Common myeloid progenitor, CD34-positive (primary cell): ENCODE data around the gene EPHB4.
"Not testable (repeated sequence)": the region's sequence is repeated elsewhere in the genome, so short reads cannot be mapped to it uniquely, and the experiment has no call there.

Source experiments
- CTCF ChIA-PET: fragments of 350-600 bp; sonication (Branson Sonifier 250); formaldehyde crosslinking; loops from one replicate; lab custom pipeline; 2021; ENCODE audit warnings: antibody characterized with exemption; lab: Charles Lee
- POLR2A ChIA-PET: fragments of 350-600 bp; sonication (Branson Sonifier 250); formaldehyde crosslinking; loops from one replicate; lab custom pipeline; 2021; ENCODE audit warnings: antibody characterized with exemption; lab: Charles Lee
- DNase-seq, 3 donors: peaks; one replicate each; pipeline versions ENCODE4 v3.0.0 to v3.0.0-alpha.2; 2013
- H3K27ac ChIP-seq, 2 experiments: 1 replicate in 1 of 2; 2 replicates in 1 of 2; pipeline ENCODE4 v1.7.0; 2013; ENCODE audit warnings: inconsistent platforms in 2 of 2, low read length in 2 of 2, mild to moderate bottlenecking in 2 of 2, low read depth in 1 of 2, moderate library complexity in 1 of 2; ENCODE audit not compliant: severe bottlenecking in 2 of 2, insufficient read depth in 1 of 2, poor library complexity in 1 of 2
- H3K27me3 ChIP-seq, 5 experiments: replicated peaks in 2 of 5; 1 replicate in 3 of 5; 2 replicates in 2 of 5; pipeline versions ENCODE4 v1.6.1 to v1.7.0; 2013; ENCODE audit warnings: low read length in 4 of 5, mild to moderate bottlenecking in 2 of 5, moderate library complexity in 2 of 5, inconsistent platforms in 1 of 5; ENCODE audit not compliant: insufficient read depth in 5 of 5, control insufficient read depth in 4 of 5
- H3K36me3 ChIP-seq, 4 experiments: 1 replicate in 2 of 4; 2 replicates in 2 of 4; pipeline versions ENCODE4 v1.6.1 to v1.7.0; 2013; ENCODE audit warnings: low read length in 3 of 4, control low read depth in 1 of 4, mild to moderate bottlenecking in 1 of 4; ENCODE audit not compliant: control insufficient read depth in 4 of 4, insufficient read depth in 4 of 4
- H3K4me1 ChIP-seq, 4 experiments: 1 replicate in 3 of 4; 2 replicates in 1 of 4; pipeline versions ENCODE4 v1.6.1 to v1.7.1; 2013; ENCODE audit warnings: low read length in 3 of 4, mild to moderate bottlenecking in 3 of 4, control low read depth in 1 of 4, inconsistent platforms in 1 of 4, moderate library complexity in 1 of 4; ENCODE audit not compliant: control insufficient read depth in 4 of 4, insufficient read depth in 4 of 4; ENCODE audit errors: control extremely low read depth in 1 of 4
- H3K4me3 ChIP-seq, 7 experiments: 1 replicate in 4 of 7; 2 replicates in 3 of 7; pipeline versions ENCODE4 v1.5.1 to v1.7.0; 2013; ENCODE audit warnings: mild to moderate bottlenecking in 7 of 7, low read length in 6 of 7, moderate library complexity in 6 of 7, inconsistent platforms in 2 of 7, low read depth in 2 of 7, control low read depth in 1 of 7; ENCODE audit not compliant: insufficient read depth in 4 of 7, control insufficient read depth in 1 of 7; ENCODE audit errors: extremely low read depth in 1 of 7
- H3K9me3 ChIP-seq, 5 experiments: 1 replicate in 4 of 5; 2 replicates in 1 of 5; pipeline versions ENCODE4 v1.6.1 to v1.7.1; 2013; ENCODE audit warnings: low read length in 4 of 5, mild to moderate bottlenecking in 2 of 5, inconsistent platforms in 1 of 5, low read depth in 1 of 5, moderate library complexity in 1 of 5; ENCODE audit not compliant: control insufficient read depth in 4 of 5, insufficient read depth in 2 of 5; ENCODE audit errors: control extremely low read depth in 1 of 5
- WGBS: methylation state at CpG from one replicate; pipeline ENCODE4 v1.1.5; 2013; ENCODE audit not compliant: insufficient coverage; 5-methylcytosine and 5-hydroxymethylcytosine counted together

Gene EPHB4

DNA sequence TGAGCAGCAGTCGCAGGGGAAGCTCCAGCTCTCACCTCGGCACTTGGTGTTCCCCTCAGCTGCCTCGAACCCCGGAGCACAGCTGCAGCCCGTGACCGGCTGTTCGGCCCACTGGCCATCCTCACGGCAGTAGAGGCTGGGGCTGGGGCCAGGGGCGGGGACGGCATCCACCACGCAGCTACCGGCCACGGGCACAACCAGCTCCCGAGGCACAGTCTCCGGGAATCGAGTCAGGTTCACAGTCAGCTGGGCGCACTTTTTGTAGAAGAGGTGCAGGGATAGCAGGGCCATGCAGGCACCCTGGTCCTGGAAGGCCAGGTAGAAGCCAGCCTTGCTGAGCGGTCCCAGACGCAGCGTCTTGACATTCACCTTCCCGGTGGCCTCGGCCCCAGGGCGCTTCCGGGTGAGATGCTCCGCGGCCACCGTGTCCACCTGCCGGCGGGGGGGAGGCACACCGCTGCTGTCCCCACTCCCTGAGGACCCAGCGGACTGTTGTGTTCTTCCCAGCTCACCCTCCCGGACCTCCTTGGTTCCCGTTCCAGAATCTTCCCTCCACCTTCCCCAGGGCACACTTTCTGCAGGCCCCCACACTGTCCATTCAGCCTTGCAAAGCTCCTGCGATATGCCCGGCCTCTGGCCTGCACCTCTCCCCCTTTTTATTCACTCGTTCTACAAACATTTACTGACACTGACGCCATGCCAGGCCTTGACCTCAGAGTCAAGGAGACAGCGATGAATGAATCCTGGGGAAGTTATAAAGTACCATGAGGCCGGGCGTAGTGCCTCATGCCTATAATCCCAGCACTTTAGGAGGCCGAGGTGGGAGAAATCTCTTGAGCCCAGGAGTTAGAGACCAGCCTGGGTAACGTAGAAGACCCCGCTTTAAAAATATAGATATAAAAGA, 4.8 kb downstream of the EPHB4 start:
- WGBS = 99% methylated on average over 39 of the region's 43 CpGs

GRCh38 chr7:100819586-100819985, 7.7 kb downstream of the EPHB4 start:
- Histone ChIP-seq H3K27ac (no peak overlapping the region), H3K4me3 (no peak overlapping the region), H3K9me3 (no peaks in the 10 kb centered on the region), H3K4me1 (no peaks in the 10 kb centered on the region), H3K27me3 (no peaks in the 10 kb centered on the region), H3K36me3 (peaks cover 0 to 25% (median 8%) of the 10 kb centered on the region in 4 experiments)
- WGBS = 98% methylated on average over 20 of the region's 23 CpGs
- CTCF ChIA-PET = no interaction called here
- POLR2A ChIA-PET = interaction anchor here (0.8 kb wide), 1 partner anchor 91 kb away, joined by 4 read pairs; no protein-coding TSS in a partner anchor
- DNase-seq = no peak

More for the DNA sequence above, 4.8 kb downstream of the EPHB4 start:
- peaks cover 0 to 5% (median 0%) of the 10 kb centered on the region in 5 experiments for H3K27me3 ChIP-seq
- H3K4me1 ChIP-seq = peaks cover 0 to 19% (median 15%) of the 10 kb centered on the region in 4 experiments
- no peak overlapping the region for H3K27ac ChIP-seq
- ChIA-PET POLR2A (interaction anchor here (0.6 kb wide), 2 partner anchors 11 to 29 kb away, joined by 3 to 5 read pairs; no protein-coding TSS in a partner anchor), CTCF (interaction anchor here (0.9 to 13.2 kb wide), 3 partner anchors 9 to 19 kb away, joined by 3 to 108 read pairs (median 3); no protein-coding TSS in a partner anchor)
- no peaks in the 10 kb centered on the region for H3K9me3 ChIP-seq
- H3K36me3 ChIP-seq = peaks cover 0 to 15% (median 5%) of the 10 kb centered on the region in 4 experiments
- DNase-seq = no peak
- H3K4me3 ChIP-seq = no peak overlapping the region

- ChIA-PET POLR2A (interaction anchor here (0.8 kb wide), 1 partner anchor 91 kb away, joined by 4 read pairs; no protein-coding TSS in a partner anchor), CTCF (interaction anchor here (1.2 to 2.2 kb wide), 4 partner anchors 13 to 33 kb away, joined by 3 to 9 read pairs (median 5); no protein-coding TSS in a partner anchor)
- Histone ChIP-seq H3K27me3 (no peaks in the 10 kb centered on the region), H3K27ac (no peak overlapping the region), H3K9me3 (no peaks in the 10 kb centered on the region), H3K4me1 (peaks cover 0 to 3% (median 0%) of the 10 kb centered on the region in 4 experiments), H3K36me3 (peaks cover 0 to 27% (median 9%) of the 10 kb centered on the region in 4 experiments), H3K4me3 (no peak overlapping the region)
- 97% methylated on average over 6 of the region's 6 CpGs for WGBS
- no peak for DNase-seq
Observed at GRCh38 chr7:100818825-100819224, 8.5 kb downstream of the EPHB4 start.

GRCh38 chr7:100818366-100818765, 9.0 kb downstream of the EPHB4 start:
- Histone ChIP-seq H3K36me3 (peaks cover 0 to 27% (median 9%) of the 10 kb centered on the region in 4 experiments), H3K27ac (no peak overlapping the region), H3K27me3 (no peaks in the 10 kb centered on the region), H3K4me1 (peaks cover 0 to 7% (median 0%) of the 10 kb centered on the region in 4 experiments), H3K9me3 (no peaks in the 10 kb centered on the region), H3K4me3 (no peak overlapping the region)
- DNase-seq = no peak
- ChIA-PET CTCF (interaction anchor here (1.2 to 2.2 kb wide), 4 partner anchors 12 to 34 kb away, joined by 3 to 9 read pairs (median 5); no protein-coding TSS in a partner anchor), POLR2A (no interaction called here)
- 100% methylated on average over 9 of the region's 9 CpGs for WGBS

- Histone ChIP-seq H3K36me3 (peaks cover 0 to 26% (median 11%) of the 10 kb centered on the region in 4 experiments), H3K9me3 (no peaks in the 10 kb centered on the region), H3K27ac (no peak overlapping the region), H3K4me1 (peaks cover 0 to 7% (median 0%) of the 10 kb centered on the region in 4 experiments), H3K27me3 (no peaks in the 10 kb centered on the region), H3K4me3 (no peak overlapping the region)
- ChIA-PET POLR2A (interaction anchor here (0.6 kb wide), 1 partner anchor 48 kb away, joined by 3 read pairs; no protein-coding TSS in a partner anchor), CTCF (interaction anchor here (1.3 to 2.2 kb wide), 3 partner anchors 11 to 35 kb away, joined by 5 to 9 read pairs (median 6); partner anchors contain the start of gene SLC12A9)
- DNase-seq = no peak
- WGBS = 95% methylated on average over 12 of the region's 19 CpGs
Observed at GRCh38 chr7:100817097-100817496, 10.2 kb downstream of the EPHB4 start.

- POLR2A ChIA-PET, DNase-seq, H3K4me3 ChIP-seq, H3K27ac ChIP-seq, H3K9me3 ChIP-seq, H3K27me3 ChIP-seq, H3K4me1 ChIP-seq: not testable (repeated sequence)
- 95% methylated on average over 11 of the region's 16 CpGs for WGBS
- peaks cover 0 to 25% (median 11%) of the 10 kb centered on the region in 4 experiments for H3K36me3 ChIP-seq
- CTCF ChIA-PET = interaction anchor here (1.3 kb wide), 1 partner anchor 36 kb away, joined by 5 read pairs; the partner anchor contains the start of gene SLC12A9
Observed at GRCh38 chr7:100816515-100816914, 10.8 kb downstream of the EPHB4 start.
